Stimulated activated CD4-positive, alpha-beta T cell treated with anti-CD3 and anti-CD28 coated beads, Interleukin-12 subunit alpha, Interleukin-12 subunit beta, amount 100 ng/mL, for 24 hours (primary cell): ENCODE results near the gene PPRC1.
"Not testable (repeated sequence)": the region's sequence is repeated elsewhere in the genome, so short reads cannot be mapped to it uniquely, and the experiment has no call there.

Experiments
- DNase-seq, 2 experiments: peaks; one replicate each; pipeline ENCODE4 v3.0.0-alpha.2; 2020; ENCODE audit warnings: low read depth in 2 of 2

The PPRC1 gene

DNA sequence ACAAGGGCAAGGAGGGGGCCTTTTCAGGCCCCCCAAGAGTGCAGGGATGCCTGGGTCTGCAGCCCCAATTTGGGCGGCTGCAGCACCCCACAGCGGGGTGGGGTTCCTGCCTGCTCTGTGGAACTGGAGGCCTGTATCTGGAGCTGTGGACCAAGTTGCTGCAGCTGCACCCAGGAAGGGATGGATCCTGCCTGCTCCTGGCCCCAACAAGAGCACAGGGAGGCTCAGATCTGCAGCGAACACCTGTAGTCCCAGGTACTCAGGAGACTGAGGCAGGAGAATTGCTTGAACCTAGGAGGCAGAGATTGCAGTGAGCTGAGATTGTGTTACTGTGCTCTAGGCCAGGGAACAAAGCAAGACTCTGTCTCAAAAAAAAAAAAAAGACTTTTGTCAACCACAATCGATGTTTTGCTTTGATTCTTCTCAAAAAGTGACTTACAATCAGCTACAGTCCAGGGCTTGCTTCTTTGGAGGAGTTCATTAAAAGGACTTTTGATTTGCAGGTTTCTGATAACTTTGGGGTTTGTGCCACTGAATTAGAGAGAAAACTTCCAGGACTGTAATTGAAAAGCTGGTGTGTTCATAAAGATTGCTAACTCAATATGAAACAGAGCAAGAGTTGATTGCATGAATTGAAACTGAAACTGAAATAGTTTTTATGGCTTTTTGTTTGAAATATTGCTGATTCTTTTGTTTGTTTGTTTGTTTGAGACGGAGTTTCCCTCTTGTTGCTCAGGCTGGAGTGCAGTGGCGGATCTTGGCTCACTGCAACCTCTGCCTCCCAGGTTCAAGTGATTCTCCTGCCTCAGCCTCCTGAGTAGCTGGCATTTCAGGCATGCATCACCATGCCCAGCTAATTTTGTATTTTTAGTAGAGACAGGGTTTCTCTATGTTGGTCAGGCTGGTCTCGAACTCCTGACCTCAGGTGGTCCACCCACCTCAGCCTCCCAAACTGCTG lies 56.4 kb downstream of the PPRC1 start:
- not testable (repeated sequence) for DNase-seq

DNA sequence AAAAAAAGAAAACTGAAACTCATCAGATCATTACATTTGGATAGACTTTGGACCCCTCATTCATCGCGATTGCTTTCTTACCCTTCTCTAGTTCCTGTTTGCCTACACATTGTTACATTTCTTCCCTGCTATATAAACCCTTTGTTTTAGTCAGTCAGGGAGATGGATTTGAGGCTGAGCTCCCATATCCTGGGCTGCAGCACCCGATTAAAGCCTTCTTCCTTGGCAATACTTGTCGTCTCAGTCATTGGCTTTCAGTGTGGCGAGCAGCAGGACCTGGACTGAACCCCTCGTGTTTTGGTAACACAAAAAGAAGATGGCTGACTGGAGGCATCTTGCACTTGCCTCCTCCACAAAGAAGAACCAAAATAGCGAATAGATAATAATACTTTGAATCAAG lies 59.1 kb downstream of the PPRC1 start:
- DNase-seq = no peak

DNA sequence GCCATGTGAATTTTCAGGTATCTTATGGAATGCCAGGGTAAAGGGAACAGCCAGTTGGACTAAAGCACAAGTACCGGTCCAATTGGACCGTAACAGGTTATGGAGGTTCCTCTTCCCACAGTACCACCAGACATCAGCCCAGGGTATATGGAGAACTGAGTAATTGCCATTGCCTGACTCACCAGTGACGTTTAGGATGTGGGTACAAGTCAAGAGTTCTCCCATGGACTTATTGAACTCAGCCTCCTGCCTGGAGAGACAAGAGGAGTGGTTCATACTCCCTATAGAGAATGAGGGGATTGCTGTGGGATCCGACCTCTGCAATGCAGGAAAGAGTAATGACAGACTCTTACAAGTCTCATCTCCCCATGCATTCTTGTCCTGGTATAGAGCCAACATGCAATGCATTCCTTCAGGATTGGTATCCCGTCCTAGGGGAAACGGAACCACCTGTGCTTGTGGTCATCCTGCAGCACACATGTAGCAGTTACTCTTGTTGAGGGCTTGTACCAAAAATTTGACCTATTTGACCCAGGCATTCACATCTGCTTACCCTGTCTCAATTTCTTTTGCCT lies 62.5 kb downstream of the PPRC1 start:
- no peak for DNase-seq

DNA sequence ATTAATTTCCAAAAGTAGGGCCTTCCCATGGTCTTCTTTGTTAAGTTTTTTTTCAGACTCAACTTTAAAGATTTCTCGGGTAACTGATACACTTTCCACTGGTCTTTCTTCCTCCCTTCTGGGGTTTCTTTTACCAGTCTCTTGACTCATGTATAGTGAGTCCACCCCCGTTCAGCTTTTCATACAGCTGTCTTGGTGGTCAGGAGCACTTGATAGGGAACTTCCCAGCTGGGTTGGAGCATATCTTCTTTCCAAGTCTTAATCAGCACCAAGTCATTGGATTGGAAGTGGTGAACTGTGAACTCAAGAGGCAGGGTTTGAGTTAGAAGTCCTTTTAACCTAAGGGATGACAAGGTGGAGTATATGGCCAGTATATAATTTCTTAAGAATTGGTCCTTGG lies 64.1 kb downstream of the PPRC1 start:
- no peak for DNase-seq

DNA sequence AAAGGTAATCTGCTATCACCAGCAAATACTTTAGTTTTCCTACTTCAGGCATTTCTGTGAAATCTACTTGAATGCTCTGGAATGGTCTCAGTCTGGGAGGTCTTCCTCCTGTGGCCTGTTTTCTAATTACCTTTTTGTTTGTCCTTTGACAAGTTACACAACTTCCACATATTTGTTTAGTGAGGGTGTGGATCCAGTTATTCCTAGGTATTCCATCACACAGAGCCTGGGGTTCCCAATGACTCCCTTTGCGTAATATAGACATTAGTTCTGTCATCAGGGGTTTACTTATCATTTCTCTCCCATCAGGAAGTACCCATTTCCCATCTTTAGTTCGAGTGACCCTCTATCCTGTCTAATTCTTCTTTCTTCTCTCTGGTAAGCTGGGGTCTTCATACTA lies 65.2 kb downstream of the PPRC1 start:
- no peak for DNase-seq
